Gastroesophageal sphincter (tissue), 4 donors: ENCODE data around the gene GRHL1. TPM values are rescaled to one million over a fixed set of nuclear protein-coding genes. Genes with fewer than 3 reads are reported as not detected.

Source experiments
- ATAC-seq: fragments of 150-250 bp; one replicate; pipeline ENCODE4 v1.9.1; 2016; ENCODE audit warnings: mild to moderate bottlenecking, moderate library complexity
- H3K27ac ChIP-seq, 4 donors: fragments of 200-600 bp; sonication (generic) in 3 of 4; 1 replicate in 3 of 4; 2 replicates in 1 of 4; pipeline ENCODE4 v1.5.1; 2016 to 2019
- H3K27me3 ChIP-seq: fragments of 200-600 bp; sonication (generic); one replicate; pipeline ENCODE4 v1.5.1; 2019
- H3K36me3 ChIP-seq, 2 donors: fragments of 200-600 bp; sonication (generic); one replicate each; pipeline ENCODE4 v1.5.1; 2019; ENCODE audit warnings: control low read depth in 1 of 2
- H3K4me1 ChIP-seq, 3 donors: fragments of 200-600 bp; sonication (generic); 1 replicate in 2 of 3; 2 replicates in 1 of 3; pipeline ENCODE4 v1.5.1; 2016 to 2019; ENCODE audit warnings: control low read depth in 2 of 3
- H3K4me3 ChIP-seq, 2 donors: fragments of 200-600 bp; sonication (generic); one replicate each; pipeline ENCODE4 v1.5.1; 2019; ENCODE audit warnings: mild to moderate bottlenecking in 1 of 2, moderate library complexity in 1 of 2
- H3K9me3 ChIP-seq, 3 donors: fragments of 200-600 bp; sonication (generic); one replicate each; pipeline ENCODE4 v1.5.1; 2017 to 2019; ENCODE audit warnings: control low read depth in 2 of 3
- CTCF ChIP-seq, 4 experiments: fragments of 200-600 bp in 2 of 4; fragments of 450-650 bp in 2 of 4; sonication (generic) in 1 of 4; IDR thresholded peaks; one replicate each; pipeline ENCODE4 v1.5.1; 2017 to 2019; ENCODE audit warnings: antibody characterized with exemption in 4 of 4, mild to moderate bottlenecking in 2 of 4, moderate library complexity in 2 of 4
- EP300 ChIP-seq: sonication (generic); formaldehyde crosslinking; IDR thresholded peaks from one replicate; pipeline ENCODE4 v1.6.1; 2017; ENCODE audit warnings: antibody characterized with exemption, mild to moderate bottlenecking
- POLR2A ChIP-seq, 2 donors: fragments of 450-650 bp; IDR thresholded peaks; one replicate each; pipeline ENCODE4 v1.6.1; 2017; ENCODE audit warnings: antibody characterized with exemption in 2 of 2, mild to moderate bottlenecking in 2 of 2, moderate library complexity in 1 of 2
- POLR2AphosphoS5 ChIP-seq: sonication (generic); formaldehyde crosslinking; IDR thresholded peaks from one replicate; pipeline ENCODE4 v1.6.1; 2017; ENCODE audit warnings: antibody characterized with exemption
- WGBS, 2 donors: methylation state at CpG; one replicate each; pipeline ENCODE4 v1.1.5; 2018; ENCODE audit warnings: low coverage in 1 of 2; 5-methylcytosine and 5-hydroxymethylcytosine counted together
- total RNA-seq, 4 donors: library from RNA; depleted of rRNA; stranded (reverse); fragments of >200 nt; gene quantifications; one replicate each; pipeline ENCODE4 v1.1.0, GENCODE V29; 2016

The GRHL1 gene
- total RNA-seq, 4 donors from 2014 or later = 1.3 to 6.1 (median 2.3) TPM

DNA sequence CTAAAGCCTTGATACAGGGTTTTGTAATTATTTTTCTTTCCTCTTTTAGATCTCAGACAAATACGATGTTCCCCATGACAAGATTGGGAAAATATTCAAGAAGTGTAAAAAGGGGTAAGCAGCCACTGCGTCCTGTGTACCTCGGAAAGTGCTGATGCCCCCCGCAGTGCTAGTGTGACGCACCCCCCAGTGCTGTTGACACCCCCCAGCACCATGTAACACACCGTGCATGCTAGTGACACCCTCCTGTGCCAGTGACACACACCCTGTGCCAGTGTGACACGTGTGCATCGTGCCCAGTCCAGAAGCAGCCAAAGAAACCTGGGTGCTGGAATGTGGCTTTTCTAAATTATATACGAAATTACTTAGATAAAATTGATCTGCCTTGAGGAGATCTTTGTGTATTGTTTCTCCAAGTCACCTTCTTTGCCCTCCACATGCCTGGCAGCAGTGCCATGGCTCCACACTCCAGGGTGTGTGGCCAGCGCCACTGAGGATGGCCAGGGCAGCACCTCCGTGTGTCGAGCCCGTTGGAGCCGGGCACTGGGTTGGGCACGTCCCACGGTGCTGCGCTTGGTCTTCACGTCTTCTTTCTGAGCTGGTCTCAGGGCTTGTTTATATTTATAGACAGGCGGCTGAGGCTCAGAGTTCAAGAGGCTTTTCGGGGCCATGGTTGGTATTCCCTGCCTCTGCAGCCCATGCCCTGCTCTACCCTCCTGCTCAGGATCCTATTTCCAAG, 47.6 kb downstream of the GRHL1 start:
- no peak overlapping the region for H3K4me3 ChIP-seq
- 77% methylated on average over 4 to 10 of the region's 20 CpGs for WGBS, 2 donors
- H3K27ac ChIP-seq = no peak overlapping the region
- no peaks in the 10 kb centered on the region for H3K36me3 ChIP-seq
- H3K9me3 ChIP-seq = no peaks in the 10 kb centered on the region
- TF ChIP-seq POLR2AphosphoS5 = no peak
- TF ChIP-seq CTCF (IDR thresholded peaks at IDR 0.05) = no peak
- TF ChIP-seq POLR2A (IDR thresholded peaks at IDR 0.05) = no peak
- no peak for TF ChIP-seq EP300
- no peaks in the 10 kb centered on the region for H3K27me3 ChIP-seq
- peaks cover 0 to 7% (median 0%) of the 10 kb centered on the region in 3 donors for H3K4me1 ChIP-seq
- no peak for ATAC-seq

DNA sequence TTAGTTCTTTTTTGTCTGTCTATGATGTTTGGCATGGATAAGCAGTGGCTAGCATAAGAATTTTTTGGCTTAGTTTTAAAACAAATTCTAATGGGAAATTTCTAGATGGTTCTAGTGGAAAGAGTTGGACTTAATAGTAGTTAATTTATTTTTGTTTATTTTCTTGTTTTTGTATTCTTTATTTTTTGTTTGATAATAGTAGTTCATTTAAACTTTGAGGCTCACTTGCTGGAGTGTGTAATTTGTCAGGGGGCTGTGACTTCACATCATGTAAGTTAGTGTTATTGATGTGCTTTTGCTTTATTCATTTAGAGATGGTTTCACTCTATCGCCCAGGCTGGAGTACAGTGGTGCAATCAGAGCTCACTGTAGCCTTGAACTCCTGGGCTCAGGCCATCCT, 48.2 kb downstream of the GRHL1 start:
- Histone ChIP-seq H3K27ac (no peak overlapping the region), H3K4me1 (peaks cover 0 to 7% (median 0%) of the 10 kb centered on the region in 3 donors), H3K4me3 (no peak overlapping the region), H3K9me3 (no peaks in the 10 kb centered on the region), H3K27me3 (no peaks in the 10 kb centered on the region), H3K36me3 (no peaks in the 10 kb centered on the region)
- 92% methylated on average over 1 of the region's 1 CpG; no CpG with 5 or more reads in 1 of the 2 donors for WGBS, 2 donors
- TF ChIP-seq POLR2AphosphoS5 (no peak), CTCF (IDR thresholded peaks at IDR 0.05) (no peak), POLR2A (IDR thresholded peaks at IDR 0.05) (no peak), EP300 (no peak)
- ATAC-seq = no peak

DNA sequence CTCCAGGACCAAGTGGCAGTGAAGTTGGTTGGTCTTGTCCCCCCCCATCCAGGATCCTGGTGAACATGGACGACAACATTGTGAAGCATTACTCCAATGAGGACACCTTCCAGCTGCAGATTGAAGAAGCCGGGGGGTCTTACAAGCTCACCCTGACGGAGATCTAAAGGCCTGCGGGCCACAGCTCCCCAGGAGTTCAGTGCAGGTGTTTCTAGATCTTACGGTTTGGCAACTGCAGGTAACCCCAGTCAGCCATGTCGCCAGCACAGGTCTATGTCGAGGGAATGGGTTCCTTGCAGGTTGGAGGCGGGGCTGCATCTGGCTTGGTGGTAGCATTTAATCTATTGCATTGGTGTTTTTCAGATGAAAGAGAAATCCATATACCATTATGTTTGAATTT, 49.0 kb downstream of the GRHL1 start:
- TF ChIP-seq CTCF (IDR thresholded peaks at IDR 0.05) (no peak), POLR2A (IDR thresholded peaks at IDR 0.05) (no peak), EP300 (no peak), POLR2AphosphoS5 (no peak)
- H3K4me3 ChIP-seq = no peak overlapping the region
- no peaks in the 10 kb centered on the region for H3K9me3 ChIP-seq
- no peaks in the 10 kb centered on the region for H3K36me3 ChIP-seq
- peaks cover 0 to 7% (median 0%) of the 10 kb centered on the region in 3 donors for H3K4me1 ChIP-seq
- H3K27me3 ChIP-seq = no peaks in the 10 kb centered on the region
- ATAC-seq = no peak
- no peak overlapping the region for H3K27ac ChIP-seq
- WGBS, 2 donors = 95 to 99% methylated on average over 4 to 8 of the region's 8 CpGs

DNA sequence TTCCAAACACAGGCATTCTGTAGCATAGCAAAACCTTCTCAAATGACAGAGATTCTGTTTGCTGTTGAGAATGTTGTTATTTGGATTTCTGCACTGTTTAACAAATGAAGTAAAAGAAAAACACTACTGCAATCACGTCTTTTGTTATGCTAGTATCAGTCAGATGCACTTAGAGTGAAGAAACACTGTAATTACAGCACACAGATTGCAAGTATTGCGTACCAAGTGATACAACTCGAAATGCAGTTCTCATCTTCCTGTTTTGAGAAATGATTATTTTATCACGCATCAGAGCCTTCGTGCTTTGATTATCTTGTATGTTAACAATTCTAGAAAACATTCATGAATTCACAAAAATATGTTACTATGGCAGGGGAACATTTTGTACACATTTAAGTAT, 50.1 kb downstream of the GRHL1 start:
- no peaks in the 10 kb centered on the region for H3K9me3 ChIP-seq
- H3K4me3 ChIP-seq = no peak overlapping the region
- ATAC-seq = no peak
- peaks cover 0 to 12% (median 5%) of the 10 kb centered on the region in 3 donors for H3K4me1 ChIP-seq
- TF ChIP-seq POLR2AphosphoS5 = no peak
- TF ChIP-seq POLR2A (IDR thresholded peaks at IDR 0.05) = no peak
- TF ChIP-seq EP300 = no peak
- TF ChIP-seq CTCF (IDR thresholded peaks at IDR 0.05) = no peak
- no peaks in the 10 kb centered on the region for H3K27me3 ChIP-seq
- no peaks in the 10 kb centered on the region for H3K36me3 ChIP-seq
- no peak overlapping the region for H3K27ac ChIP-seq
- WGBS, 2 donors = 82 to 83% methylated on average over 5 of the region's 5 CpGs

DNA sequence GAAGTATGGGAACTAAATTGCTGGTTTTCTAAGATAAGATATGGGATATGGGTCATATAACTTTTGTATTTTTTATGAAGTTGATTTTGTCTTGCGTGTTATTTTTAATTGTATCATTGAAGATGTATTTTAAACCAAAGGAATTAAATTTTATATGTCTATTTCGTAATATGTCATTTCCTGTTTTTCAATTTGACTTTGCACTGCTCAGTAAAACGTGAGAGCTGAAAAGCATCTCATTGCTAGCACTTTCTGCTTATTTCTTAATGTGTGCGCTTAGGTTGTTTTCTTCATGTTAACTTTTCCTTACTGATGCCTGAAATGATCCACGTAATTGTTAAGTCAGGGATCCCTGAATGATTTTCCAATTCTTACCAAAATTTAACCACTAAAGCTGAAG, 50.6 kb downstream of the GRHL1 start:
- TF ChIP-seq EP300 (no peak), CTCF (IDR thresholded peaks at IDR 0.05) (no peak)
- Histone ChIP-seq H3K4me3 (no peak overlapping the region), H3K4me1 (peaks cover 0 to 13% (median 10%) of the 10 kb centered on the region in 3 donors), H3K9me3 (no peaks in the 10 kb centered on the region), H3K27ac (no peak overlapping the region), H3K27me3 (no peaks in the 10 kb centered on the region), H3K36me3 (no peaks in the 10 kb centered on the region)
- 70 to 77% methylated on average over 5 of the region's 5 CpGs for whole genome bisulfite sequencing, 2 donors
- ATAC-seq = no peak
